DMS153 (cell line): ENCODE data around the gene GCNA.

Experiments
- DNase-seq: peaks from one replicate; lab custom pipeline; 2025; lab: John Stamatoyannopoulos, UW

Gene GCNA

DNA sequence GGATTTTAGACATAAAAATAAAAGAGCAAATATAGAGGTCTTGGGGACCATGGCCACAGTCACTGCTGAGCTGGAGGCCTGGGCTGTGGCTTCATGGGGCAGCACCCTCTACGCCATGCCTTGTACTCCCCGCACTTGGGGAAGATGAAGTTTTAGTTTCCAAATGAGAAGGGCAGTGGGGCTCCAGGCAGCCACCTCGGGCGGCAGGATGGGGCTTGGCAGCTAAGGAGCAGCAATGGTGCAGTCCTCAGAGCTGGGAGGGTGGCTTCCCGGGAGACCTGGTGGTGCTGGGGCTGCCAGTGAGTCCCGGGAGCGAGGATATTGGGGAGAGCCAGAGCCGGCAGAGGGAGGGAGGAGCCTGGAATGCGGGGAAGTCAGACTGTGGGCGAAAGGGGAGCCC, 37.7 kb downstream of the GCNA start:
- DNase-seq = no peak

DNA sequence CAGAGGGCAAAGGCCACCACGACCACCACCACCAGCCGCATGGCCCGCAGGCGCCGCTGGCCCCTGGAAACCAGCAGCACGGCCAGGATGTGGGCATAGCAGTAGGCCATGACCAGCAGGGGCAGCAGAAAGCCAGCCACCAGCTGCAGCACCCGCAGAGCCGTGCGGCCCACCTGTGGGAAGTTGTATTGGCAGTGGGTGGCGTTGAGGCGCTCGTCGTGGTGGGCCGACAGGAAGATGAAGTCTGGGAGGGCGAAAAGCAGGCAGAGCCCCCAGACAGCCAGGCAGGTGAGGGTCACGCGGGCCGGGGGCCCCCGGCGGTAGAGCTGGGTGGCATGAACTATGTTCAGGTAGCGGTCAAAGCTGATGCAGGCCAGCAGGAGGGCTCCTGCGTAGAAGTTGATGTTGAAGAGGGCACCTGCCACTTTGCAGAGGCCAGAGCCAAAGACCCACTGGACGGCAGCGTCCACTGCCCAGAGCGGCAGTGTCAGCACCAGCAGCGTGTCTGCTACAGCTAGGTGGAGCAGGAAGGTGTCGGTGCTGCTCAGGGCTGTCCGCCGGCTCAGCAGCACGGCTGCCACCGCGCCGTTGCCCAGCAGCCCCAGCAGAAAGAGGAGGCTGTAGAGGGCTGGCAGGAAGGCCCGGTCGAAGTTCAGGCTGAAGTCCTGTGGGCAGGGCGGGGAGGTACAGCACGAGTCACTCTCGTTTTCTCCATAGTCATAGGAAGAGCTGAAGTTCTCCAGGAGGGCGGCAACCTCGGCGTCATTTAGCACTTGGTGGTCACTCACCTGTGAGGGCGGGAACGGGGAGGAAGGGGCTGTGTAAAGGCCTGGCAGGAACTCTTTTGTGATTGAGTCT, 38.7 kb downstream of the GCNA start:
- no peak for DNase-seq

DNA sequence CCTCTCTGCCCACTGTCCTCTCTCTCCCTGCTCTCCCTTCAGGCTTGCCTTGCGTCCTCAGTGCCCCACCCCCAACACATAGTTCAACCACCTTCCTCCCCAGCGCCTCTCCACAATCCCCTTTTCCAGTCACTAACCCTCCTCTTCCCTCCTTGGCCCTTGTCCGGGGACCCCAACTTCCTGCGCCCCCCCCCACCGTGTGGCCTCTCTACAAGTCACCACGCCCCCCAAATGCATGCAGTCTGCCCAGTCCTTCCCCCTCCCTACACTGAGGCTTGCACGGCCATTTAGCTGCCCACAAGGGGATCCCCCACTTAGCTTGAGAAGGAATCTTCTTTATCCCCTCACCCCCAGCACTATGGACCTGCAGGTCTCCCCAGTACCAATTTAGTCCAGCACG, 39.5 kb downstream of the GCNA start:
- DNase-seq = no peak

DNA sequence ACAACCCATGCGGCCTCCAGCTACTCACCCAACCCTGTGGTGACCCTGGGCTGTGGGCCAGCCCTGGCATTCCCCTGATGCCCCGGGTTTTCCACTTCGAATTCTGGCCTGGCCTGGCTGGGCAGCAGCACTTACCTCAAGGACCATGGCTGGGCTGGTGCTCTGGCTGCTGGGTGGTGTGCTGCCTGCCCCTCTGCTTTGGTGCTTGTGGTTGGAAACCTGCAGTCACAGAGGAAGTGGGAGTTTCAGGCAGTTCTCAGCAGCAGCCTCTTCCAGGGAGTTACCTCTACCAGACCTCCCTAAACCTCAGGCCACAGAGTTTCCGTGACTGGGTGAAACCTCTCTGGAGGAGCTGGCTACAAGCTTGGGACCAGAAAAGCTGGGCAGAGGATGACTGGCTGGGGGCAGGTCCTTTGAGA, 40.1 kb downstream of the GCNA start, which contains the start of gene CXCR3:
CXCR3 (minus strand) TSS at position 209 of the 419 bp plus-strand sequence; CDS start at position 147, 62 bp downstream.
- no peak for DNase-seq

DNA sequence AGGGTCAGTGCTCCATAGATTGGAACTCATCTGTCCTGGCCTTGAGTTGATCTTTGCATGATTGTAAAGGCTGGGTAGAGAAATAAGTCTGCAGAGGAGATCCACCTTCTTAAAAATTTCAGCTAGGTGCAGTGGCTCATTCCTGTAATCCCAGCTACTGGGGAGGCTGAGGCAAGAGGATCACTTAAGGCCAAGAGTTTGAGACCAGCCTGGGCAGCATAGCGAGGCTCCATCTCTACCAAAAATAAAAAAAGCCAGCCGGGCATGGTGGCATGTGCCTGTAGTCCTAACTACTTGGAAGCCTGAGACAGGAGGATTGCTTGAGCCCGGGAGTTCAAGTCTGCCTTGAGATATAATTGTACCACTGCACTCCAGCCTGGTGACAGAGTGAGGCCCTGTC, 40.5 kb downstream of the GCNA start:
- DNase-seq = no peak

DNA sequence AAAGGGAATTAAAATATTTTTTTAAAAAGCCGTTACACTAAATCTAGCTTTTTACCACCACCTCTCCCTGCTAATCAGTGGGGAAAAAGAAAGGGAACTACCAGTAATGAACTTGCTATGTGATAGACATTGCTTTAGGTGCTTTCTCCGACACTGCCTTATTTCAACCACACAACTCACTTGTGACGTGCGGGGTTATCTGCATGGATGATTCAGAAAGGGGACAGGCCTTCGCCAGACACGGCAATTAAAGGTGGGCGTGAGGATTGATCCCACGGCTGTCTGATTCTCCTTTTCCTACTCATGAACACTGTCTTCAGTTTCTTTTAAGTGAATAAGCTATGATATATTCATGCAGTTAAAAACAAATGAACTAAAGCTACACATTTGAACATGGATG, 41.0 kb downstream of the GCNA start:
- DNase-seq = no peak

DNA sequence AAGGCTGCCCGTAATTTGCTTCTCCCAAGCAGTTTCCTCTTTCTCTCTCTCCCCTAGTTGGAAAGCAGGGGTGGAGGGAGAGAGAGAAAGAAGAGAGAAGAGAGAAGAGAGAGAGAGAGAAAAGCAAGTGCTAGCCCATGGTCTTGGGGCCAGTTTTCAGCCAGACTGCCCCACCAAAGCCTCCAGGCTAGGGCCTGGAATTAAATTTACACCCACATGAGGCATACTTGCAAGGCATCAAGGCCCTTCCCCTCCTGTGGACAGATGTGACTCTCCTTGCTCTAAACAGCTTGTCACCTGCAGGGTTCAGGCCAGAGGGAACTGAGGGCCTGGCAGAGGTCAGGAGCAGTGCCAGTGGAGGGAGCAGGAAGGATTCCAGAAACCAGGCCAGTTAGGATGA, 41.7 kb downstream of the GCNA start:
- DNase-seq = no peak

DNA sequence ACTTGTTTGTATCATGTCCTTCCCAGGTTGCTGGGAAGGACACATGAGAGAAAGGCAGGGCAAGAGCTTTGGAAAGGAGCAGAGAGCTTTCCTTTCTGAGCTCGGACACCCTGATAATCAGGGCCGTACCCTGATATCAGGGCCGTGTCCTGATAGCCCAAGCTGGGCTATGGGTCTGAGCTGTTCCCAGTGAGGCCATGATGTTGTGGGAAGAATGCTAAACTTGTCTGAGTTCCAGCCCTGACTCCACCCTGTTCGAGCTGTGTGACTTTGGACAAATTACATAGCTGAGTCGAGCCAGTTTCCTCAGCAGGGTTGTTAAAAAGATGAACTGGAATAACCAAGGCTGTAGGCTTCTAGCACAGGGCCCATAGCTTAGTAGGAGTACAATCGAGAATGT, 43.4 kb downstream of the GCNA start:
- DNase-seq = no peak

DNA sequence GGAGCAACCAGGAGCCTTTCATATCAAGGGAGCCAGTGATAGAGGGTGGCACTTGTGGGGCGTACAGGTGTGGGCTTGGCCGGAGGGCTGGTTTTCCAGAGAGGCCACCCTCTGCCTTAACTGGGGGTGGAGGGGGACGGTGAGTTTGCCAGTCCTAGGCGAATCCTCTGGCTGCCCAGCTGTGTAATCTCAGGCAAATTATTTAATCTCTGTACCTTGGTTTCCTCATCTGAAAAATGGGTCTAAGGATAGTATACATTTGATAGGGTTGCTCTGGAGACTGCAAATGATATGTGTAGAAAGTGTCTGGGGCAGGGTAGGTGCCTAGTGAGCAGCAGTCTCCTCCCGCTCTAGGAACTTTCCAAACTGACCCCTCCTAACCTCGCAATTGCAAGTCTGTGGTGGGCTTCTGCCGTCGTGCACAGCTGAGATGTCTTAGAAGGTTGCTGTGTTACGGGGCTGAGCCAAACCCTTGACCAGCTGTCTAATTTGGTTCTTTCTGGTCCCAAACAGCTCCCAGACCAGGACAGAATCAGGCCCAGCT, 43.9 kb downstream of the GCNA start:
- no peak for DNase-seq

DNA sequence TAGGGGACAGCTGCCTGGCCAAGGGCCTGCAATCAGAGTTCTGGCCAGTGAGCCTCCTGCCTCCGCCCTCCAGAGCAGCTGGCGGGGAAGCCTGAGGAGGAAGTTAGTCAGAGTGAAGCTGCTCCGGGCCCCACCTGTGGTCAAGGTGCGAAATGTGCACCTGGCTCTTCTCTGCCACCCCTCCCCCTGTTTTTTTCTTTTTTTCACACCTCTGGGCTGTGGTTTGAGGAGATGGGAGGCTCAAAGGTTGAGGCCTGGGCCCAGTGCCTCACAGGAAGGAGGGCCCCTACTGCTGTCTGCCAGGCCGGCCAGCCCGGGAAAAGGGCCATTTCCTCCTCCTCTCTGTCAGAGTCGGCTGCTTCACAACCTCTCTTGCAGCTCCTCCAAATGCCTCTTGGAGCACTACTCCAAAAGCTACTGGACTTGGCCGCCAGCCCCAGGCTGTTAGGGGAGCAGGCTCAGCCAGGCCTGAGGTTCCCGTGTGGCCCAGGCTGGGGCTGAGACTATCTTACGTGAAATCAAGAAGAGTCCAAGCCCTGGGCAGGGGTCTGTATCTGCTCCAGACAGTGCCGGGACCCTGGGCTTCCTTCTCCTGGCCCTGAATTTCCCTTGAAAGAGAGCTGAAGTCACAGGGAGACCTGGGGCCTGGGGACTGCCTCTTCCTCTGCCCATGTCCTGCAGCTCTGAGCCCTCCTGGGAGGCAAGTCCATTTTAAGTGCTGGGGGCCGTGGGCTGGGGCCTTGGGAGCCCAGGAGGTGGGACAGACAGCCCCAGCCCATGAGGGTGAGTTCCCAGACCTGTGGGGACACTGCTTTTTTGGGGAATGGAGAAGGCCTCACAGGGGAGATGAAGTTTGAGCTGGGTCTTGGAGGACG, 44.6 kb downstream of the GCNA start:
- peak; percentile 21 for DNase-seq

DNA sequence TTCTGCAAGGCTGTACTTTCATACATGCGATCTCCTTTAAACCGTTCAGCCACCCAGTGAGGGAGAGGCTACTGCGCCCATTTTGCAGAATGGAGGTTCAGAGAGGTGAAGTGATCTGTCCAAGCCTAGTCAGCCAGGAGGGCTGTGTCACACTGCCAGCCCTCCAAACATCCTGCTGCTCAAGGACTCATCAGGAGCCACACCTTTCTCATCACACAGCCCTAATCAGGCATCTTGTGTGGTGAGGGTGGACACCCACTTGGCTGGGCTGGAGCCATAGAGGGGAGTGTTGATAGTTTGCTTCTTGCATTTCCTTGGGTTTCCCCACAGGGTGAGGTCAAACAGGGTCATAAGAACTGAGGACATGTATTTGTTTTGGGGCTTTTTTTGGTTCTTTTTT, 45.5 kb downstream of the GCNA start:
- no peak for DNase-seq

DNA sequence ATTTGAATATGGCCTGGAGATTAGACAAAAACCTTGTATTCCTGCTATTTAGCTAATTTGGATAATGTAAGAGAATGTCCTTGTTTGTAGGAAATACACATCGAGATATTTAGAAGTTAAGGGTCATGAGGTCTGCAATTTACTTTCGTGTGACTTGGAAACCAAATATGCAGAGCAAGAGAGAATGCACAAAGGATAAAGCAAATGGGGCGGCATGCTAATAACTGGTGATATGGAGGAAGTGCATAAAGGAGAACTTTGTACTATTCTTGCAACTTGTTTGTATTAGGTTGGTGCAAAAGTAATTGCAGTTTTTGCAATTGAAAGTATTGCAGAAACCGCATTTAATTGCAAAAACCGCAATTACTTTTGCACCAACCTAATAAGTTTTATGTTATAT, 47.2 kb downstream of the GCNA start:
- DNase-seq = no peak

DNA sequence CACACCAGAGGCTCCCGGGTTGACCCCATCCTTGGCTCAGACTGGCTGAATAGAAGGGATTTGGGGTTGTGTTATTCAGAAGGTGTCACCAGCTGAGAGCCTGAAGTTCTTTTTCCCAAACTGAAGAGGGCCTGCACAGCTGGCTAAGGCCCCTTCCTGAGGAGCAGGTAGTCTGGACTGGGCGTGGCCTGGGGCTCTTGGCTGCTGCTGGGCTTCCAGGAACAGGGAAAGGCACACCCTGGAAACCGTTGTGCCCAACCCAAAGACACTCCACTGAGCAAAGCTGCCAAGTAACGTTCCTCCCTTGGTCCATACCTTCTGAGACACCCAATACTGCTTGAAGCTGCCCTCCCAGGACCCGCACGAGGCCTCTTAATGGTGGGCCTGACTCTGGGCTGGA, 48.3 kb downstream of the GCNA start:
- no peak for DNase-seq

DNA sequence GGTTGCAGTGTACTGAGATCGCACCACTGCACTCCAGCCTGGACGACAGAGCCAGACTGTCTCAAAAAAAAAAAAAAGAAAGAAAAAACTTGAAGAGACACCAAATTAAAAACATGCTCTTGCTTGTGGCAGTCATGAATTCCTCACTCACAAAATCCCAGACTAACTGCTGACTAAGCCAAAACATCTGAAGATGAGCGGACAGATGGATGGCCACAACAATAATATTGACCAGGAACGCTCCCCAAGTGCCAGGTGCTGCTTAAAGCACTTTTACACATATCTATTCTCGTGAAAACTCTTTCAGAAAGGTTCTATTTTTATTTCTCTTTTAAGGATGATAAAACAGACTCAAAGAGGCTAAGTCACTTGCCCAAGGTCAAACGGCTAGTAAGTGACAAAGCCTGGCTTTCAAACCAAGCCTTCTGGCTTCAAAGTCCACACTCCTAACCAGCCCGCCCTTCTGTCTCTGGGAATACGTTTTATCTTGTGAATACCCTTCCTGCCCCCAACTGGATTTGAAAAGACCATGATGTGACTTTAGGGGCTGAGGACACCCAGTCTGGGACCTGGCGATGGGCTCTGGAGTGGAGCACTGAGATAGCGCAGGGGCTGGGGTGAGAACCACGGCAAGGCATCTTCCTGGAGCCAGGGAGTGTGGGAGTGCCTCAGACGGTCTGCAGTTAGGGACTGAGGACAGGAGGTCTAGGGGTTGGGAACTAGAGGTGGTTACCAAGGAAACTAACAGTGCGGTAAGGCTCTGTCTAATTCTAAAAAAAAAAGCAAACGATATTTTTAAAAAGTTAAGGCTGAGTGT, 49.6 kb downstream of the GCNA start:
- DNase-seq = no peak

DNA sequence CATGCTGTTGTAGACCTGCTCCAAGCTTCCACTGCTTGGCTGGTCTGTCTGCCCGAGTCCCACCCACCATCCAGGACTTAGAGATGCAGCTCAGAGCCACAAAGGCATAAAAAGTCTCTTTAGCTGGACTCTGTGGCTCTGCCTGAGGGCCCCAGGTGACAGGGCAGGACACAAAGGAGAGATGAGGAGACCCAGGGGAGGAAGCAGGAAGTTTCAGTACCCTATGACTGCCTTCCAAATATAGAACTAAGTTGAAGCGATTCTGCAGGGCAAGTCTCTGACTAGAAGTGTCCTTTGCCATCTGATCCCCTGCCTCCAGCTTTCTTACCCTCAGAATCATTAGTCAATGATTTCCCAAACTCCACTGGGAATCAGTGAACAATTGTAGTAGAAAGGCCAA, 51.2 kb downstream of the GCNA start:
- no peak for DNase-seq

DNA sequence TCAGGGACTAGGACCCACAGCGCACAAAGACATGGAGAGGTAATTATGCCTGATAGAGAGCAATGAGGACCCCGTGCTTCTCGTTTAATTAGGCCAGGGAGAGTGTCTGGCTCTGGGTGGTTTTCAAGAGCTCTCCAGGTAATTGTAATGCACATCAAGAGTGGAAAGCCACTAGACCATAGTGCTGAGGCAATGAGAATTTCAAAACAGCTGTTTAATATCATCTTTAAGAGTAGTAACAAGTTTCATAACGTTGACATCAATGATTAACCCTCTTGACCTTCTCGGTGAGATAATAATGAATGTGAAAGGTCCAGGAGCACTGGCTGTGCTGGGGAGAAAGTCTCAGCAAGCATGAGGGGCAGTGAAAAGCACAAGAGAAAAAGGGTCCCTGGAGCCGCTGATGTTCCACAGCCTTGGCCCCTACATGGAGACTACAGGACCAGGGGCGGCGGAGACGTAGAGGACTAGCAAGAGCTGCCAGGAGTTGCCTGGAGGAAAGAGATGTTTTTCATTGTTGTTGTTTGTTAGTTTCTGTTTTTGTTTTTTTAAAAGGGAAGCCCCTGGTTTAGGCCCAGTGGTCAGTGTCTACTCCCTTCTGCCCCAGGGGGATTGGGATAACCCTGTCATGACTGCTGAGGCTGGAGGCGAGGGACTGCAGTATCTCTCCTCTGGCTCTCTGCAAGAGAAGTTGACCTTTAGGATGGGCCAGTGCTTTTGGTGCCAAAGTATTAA, 54.9 kb downstream of the GCNA start:
- DNase-seq = no peak

DNA sequence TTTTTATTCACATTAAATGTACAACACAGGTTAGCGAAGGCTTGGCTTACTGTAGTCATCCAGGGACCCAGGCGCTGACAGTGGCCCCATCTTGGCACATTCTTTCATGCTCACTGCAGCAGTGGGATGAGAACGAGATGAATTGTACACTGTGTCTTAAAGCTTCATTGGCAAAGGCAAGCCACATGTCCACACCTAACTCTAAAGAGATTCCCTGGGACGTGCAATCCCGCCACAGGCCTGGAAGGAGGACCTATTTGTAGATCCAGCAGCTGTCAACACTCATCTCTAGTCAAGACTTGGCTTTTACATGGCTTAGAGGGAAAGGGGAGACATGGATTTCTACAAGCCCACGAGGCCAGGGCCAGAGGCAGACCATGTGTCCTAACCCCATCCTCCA, 56.1 kb downstream of the GCNA start:
- no peak for DNase-seq

DNA sequence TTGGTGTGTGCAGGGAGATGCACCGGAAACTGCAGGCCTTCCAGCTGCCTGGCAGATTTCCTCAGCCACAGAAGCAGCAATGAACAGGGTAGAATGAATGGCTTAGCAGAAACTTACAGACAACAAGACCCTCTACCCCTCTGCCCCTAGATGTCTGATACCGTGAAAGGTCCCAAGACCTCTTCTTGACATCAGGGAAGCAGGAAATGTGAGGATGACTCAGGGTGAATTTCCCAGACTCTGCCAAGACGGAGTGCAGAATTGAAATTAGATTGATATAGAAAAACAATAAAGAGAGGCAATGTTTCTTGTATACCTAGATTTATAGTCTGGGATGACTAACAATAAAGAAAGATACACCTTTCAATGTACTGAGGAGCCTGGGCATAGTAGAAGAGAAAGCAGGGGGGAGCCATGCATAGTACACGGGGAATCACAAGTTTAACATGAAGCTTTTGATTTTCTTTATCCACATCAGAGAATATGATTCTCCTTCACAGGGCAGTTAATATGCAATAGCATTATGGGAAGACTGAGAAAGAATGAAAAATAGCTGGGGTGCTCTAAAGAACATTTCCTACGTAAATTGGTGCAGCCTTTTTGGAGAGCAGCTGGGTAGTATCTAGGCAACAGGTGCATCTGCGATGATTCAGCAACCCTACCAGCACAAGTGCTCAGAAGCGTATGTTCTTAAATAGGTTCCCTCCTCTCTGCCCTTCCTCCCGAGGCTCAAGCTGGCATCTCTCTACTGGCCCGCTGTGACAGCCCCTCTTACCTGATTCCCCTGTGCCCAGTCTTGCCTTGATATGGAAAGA, 58.4 kb downstream of the GCNA start:
- peak; percentile 12 for DNase-seq

DNA sequence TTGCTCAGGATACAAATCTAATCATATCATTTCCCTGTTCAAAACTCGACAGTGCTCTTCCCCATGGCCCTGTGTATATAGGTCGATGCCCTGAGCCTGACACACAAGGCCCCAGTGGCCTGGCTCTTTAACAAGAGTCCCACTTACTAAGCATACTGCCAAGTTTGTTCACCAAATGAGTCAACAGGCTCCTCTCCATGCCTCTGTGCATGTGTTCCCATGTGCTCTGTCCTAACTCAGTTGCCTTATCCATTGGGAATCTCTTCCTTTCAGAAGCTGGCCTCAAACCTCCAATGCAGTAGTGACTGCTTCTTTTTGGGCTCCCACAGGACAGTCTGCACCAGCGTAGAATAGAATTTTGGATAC, 59.0 kb downstream of the GCNA start:
- DNase-seq = no peak

DNA sequence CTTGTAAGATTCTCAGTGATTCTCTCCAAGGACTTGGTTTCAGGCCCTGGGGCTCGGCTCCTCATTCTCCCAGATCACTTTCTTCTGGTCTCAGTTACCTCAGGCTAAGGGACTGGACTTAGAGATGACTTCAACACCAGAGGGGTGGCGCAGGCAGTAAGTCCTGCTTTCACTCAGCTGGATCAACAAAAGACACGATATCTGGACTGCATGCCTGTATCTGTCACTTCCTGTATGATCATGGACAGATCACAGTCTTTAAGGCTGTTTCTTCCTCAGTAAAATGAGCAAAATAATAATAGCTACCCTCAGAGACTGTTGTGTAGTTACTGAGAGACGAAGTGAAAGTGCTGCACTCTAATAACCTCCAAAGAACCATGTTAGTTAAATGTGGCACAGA, 59.6 kb downstream of the GCNA start:
- DNase-seq = no peak
